ENCODE measurements around the gene NCR2. TPM values are rescaled to one million over a fixed set of nuclear protein-coding genes. Genes with fewer than 3 reads are reported as not detected.
"Not testable (repeated sequence)": the region's sequence is repeated elsewhere in the genome, so short reads cannot be mapped to it uniquely, and the experiment has no call there.

Gene NCR2, protein sequence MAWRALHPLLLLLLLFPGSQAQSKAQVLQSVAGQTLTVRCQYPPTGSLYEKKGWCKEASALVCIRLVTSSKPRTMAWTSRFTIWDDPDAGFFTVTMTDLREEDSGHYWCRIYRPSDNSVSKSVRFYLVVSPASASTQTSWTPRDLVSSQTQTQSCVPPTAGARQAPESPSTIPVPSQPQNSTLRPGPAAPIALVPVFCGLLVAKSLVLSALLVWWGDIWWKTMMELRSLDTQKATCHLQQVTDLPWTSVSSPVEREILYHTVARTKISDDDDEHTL
- polyA plus RNA-seq, result 0.42 TPM
- long read RNA-seq, donor 1, result 0 reads
- long read RNA-seq, donor 2, result 0 reads
- long read RNA-seq, donor 3, result 0 reads
- long read RNA-seq, donor 4, result 0 reads
- long read RNA-seq, donor 5, result 0 reads
- long read RNA-seq, donor 6, result 0 reads
- long read RNA-seq, donor 7, result 0 reads
- long read RNA-seq, donor 8, result 0 reads
- long read RNA-seq, donor 9, result 0 reads
- long read RNA-seq, donor 10, result 0 reads
- long read RNA-seq, donor 11, result 0 reads

DNA sequence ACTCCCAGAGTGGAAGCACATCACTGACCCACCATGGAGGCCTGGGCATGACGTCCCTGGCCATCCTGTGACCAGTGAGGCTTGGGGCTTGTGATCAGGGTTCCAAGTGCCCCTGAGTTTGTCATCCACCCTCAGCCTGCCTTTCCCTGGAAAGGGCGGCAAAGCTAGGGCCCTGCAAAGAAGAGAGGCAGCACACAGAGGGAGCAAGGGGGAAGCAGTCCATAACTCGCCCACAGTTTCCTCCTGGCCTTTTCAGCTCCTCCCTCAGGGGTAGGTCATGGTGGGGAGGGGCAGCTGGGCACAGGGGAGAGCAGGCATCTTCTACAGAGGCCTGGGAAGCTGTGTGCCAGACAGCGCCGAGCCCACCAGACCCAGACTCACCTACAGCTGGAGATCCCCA lies at the start of gene NCR2:
TSS of gene NCR2 (plus strand) at position 313 of the 400 bp plus-strand sequence. CDS start 269 bp downstream, outside the sequence.
- DNase-seq, result no peak
- WGBS (ENCODE audit: insufficient coverage, low lambda C conversion rate), result no CpG with 5 or more reads among the region's 5 CpGs
- H3K36me3 ChIP-seq (ENCODE audit: control insufficient read depth, insufficient read depth, low read length), result no peaks in the 10 kb centered on the region
- no peaks in the 10 kb centered on the region for H3K4me1 ChIP-seq (ENCODE audit: control insufficient read depth, insufficient read depth, low read length)
- no peak within 1 kb of the TSS for H3K4me3 ChIP-seq (ENCODE audit: low read length)
- no peaks in the 10 kb centered on the region for H3K9me3 ChIP-seq (ENCODE audit: control insufficient read depth, low read depth, low read length)
- peaks cover 18% of the 10 kb centered on the region for H3K27me3 ChIP-seq (ENCODE audit: control insufficient read depth, insufficient read depth, low read length)
- no peak within 1 kb of the TSS for H3K27ac ChIP-seq (ENCODE audit: low read length)

DNA sequence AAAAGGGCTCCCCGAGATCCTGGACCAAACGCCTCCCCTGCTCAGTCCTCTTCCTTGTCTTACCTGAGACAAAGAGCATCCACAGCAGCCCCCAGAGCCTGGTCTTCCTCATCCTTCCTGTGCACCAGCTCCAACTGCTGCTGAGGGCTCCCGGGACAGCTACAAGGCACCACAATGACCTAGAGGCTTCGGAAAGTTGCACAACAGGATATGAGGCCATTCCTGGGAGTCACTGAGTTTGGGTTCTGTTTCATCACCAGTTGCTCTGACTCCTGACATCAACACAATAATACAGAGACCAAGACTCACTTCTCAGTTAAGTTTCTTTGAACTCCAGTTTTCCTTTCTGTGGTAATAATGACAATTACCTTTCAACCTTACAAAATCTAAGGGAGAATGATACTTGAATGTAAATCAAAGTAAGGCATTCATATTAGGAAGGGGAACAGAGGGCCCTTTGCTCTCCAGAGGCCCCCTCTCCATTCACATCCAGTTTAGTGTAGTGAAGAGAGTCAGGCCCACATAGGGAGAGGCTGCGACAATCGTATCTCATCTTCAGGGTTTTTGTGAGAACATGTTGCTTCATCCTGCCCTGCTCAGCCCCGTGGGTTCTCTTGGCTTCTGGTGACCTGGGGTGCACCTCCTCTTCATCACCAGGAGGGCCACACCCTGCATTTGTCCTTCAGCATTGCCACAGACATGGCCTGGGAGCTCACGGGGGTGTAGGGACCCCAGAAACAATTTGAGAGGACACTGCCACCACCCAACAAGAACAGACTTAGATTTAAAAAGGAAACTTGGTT lies 48.7 kb upstream of the NCR2 start, which contains the start of gene TREM1:
TSS of gene TREM1 (minus strand) at position 139 of the 803 bp plus-strand sequence. CDS start at position 112, 27 bp downstream.
- Histone ChIP-seq H3K9me3 (ENCODE audit: control insufficient read depth, low read depth, low read length) (no peaks in the 10 kb centered on the region), H3K36me3 (ENCODE audit: control insufficient read depth, insufficient read depth, low read length) (no peaks in the 10 kb centered on the region), H3K4me1 (ENCODE audit: control insufficient read depth, insufficient read depth, low read length) (no peaks in the 10 kb centered on the region), H3K27ac (ENCODE audit: low read length) (no peak within 1 kb of the TSS), H3K4me3 (ENCODE audit: low read length) (no peak within 1 kb of the TSS), H3K27me3 (ENCODE audit: control insufficient read depth, insufficient read depth, low read length) (peaks cover 5% of the 10 kb centered on the region)
- peak in 1 of 2 donors; percentile 20 for DNase-seq
- no CpG with 5 or more reads among the region's 8 CpGs for WGBS (ENCODE audit: insufficient coverage, low lambda C conversion rate)

DNA sequence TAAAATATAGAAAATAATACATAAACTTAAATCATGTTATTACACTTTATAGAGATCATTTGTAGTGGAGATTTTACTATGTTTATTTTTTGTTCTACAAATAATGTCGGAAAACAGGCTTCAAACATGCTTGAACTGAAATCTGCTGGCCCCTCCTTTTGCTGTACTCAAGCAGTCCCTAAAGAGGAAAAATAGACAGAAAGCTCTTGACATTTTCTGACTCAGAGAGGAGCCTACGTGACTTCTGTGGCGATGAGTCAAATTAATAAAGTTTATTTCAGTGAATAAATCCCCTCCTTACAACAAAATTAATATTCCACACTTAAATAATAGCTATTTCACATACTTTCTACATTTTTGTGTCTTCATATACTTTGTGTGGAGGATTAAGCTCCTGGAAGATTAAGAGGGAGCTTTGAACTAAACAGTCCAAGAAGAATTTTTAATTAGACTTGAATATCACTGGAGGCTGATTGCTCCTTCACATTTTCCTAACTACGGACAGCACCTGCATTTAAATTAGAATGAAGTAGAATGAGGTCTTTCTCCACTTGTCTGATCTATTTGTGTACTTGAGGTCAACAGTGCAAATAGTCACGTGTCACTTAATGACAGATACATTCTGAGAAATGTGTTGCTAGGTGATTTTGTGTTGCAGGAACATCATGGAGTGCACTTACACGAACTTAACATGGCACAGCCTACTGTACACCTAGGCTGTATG lies 47.2 kb upstream of the NCR2 start:
- H3K36me3 ChIP-seq (ENCODE audit: control insufficient read depth, insufficient read depth, low read length), result no peaks in the 10 kb centered on the region
- no peak overlapping the region for H3K4me3 ChIP-seq (ENCODE audit: low read length)
- peaks cover 5% of the 10 kb centered on the region for H3K27me3 ChIP-seq (ENCODE audit: control insufficient read depth, insufficient read depth, low read length)
- no peaks in the 10 kb centered on the region for H3K9me3 ChIP-seq (ENCODE audit: control insufficient read depth, low read depth, low read length)
- 10% methylated on average over 2 of the region's 6 CpGs for WGBS (ENCODE audit: insufficient coverage, low lambda C conversion rate)
- no peaks in the 10 kb centered on the region for H3K4me1 ChIP-seq (ENCODE audit: control insufficient read depth, insufficient read depth, low read length)
- DNase-seq, result peak; percentile 52 to 87
- H3K27ac ChIP-seq (ENCODE audit: low read length), result no peak overlapping the region

DNA sequence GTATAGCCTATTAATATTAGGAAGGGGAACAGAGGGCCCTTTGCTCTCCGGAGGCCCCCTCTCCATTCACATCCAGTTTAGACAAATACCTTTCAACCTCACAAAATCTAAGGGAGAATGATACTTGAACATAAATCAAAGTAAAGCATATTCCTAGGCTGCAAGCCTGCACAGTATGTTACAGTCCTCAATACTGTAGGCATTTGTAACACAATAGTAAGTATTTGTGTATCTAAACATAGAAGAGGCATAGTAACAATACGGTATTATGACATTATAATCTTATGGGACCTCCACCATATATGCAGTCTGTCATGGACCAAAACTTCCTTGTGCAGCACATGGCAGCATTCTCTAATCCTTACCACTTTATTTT lies 46.7 kb upstream of the NCR2 start:
- WGBS (ENCODE audit: insufficient coverage, low lambda C conversion rate), result no CpG with 5 or more reads among the region's 2 CpGs
- H3K4me1 ChIP-seq (ENCODE audit: control insufficient read depth, insufficient read depth, low read length), result no peaks in the 10 kb centered on the region
- DNase-seq, result peak in 1 of 2 donors; percentile 10
- H3K4me3 ChIP-seq (ENCODE audit: low read length), result no peak overlapping the region
- peaks cover 5% of the 10 kb centered on the region for H3K27me3 ChIP-seq (ENCODE audit: control insufficient read depth, insufficient read depth, low read length)
- no peak overlapping the region for H3K27ac ChIP-seq (ENCODE audit: low read length)
- H3K36me3 ChIP-seq (ENCODE audit: control insufficient read depth, insufficient read depth, low read length), result no peaks in the 10 kb centered on the region
- H3K9me3 ChIP-seq (ENCODE audit: control insufficient read depth, low read depth, low read length), result no peaks in the 10 kb centered on the region

DNA sequence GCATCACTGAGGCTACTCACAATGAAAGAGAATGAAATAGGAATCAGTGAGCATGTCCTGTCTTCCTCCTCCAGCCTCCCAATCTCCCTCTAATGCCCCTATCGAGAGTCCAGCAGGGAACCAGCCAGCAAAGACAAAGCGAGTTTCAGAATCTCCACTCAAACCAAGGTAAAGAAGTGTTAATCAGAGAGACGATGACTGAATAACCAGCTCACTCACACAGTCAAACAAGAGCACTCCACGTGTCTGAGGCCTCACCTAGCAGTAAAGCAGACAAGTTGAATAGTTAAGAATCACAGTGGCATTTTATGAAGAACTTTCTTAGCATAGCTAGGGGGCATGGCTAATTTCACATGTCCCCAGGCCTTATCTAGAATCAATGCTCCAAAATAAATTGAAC lies 45.6 kb upstream of the NCR2 start:
- WGBS (ENCODE audit: insufficient coverage, low lambda C conversion rate), result no CpG with 5 or more reads among the region's 4 CpGs

DNA sequence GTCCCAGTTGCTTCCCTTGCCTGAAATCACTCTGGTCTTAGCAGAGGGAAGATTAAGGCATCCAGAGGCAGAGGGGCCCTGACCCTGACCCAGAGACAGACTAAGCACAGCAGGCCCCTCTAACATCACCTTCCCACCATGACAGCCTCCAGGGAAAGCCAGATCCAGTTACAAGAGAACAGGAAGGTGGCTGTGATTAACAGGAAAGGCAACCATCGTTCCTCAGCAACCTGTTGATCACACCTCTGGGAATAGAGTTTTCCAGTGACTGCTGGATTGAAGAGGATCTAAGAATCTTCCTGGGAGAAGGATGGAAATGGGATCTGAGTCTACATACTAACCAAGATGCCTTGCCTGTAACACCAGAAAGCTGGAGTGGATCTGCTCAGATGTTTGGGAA lies 43.7 kb upstream of the NCR2 start:
- no peak for DNase-seq
- no peaks in the 10 kb centered on the region for H3K36me3 ChIP-seq (ENCODE audit: control insufficient read depth, insufficient read depth, low read length)
- no peaks in the 10 kb centered on the region for H3K27me3 ChIP-seq (ENCODE audit: control insufficient read depth, insufficient read depth, low read length)
- no peak overlapping the region for H3K4me3 ChIP-seq (ENCODE audit: low read length)
- H3K4me1 ChIP-seq (ENCODE audit: control insufficient read depth, insufficient read depth, low read length), result no peaks in the 10 kb centered on the region
- H3K9me3 ChIP-seq (ENCODE audit: control insufficient read depth, low read depth, low read length), result peaks cover under 1% of the 10 kb centered on the region
- no peak overlapping the region for H3K27ac ChIP-seq (ENCODE audit: low read length)
- WGBS (ENCODE audit: insufficient coverage, low lambda C conversion rate), result no CpG with 5 or more reads among the region's 1 CpG

More for the DNA sequence above, 45.6 kb upstream of the NCR2 start:
- no peaks in the 10 kb centered on the region for H3K36me3 ChIP-seq (ENCODE audit: control insufficient read depth, insufficient read depth, low read length)
- no peaks in the 10 kb centered on the region for H3K9me3 ChIP-seq (ENCODE audit: control insufficient read depth, low read depth, low read length)
- H3K27me3 ChIP-seq (ENCODE audit: control insufficient read depth, insufficient read depth, low read length), result peaks cover 2% of the 10 kb centered on the region
- no peak for DNase-seq
- no peak overlapping the region for H3K4me3 ChIP-seq (ENCODE audit: low read length)
- no peaks in the 10 kb centered on the region for H3K4me1 ChIP-seq (ENCODE audit: control insufficient read depth, insufficient read depth, low read length)
- no peak overlapping the region for H3K27ac ChIP-seq (ENCODE audit: low read length)

DNA sequence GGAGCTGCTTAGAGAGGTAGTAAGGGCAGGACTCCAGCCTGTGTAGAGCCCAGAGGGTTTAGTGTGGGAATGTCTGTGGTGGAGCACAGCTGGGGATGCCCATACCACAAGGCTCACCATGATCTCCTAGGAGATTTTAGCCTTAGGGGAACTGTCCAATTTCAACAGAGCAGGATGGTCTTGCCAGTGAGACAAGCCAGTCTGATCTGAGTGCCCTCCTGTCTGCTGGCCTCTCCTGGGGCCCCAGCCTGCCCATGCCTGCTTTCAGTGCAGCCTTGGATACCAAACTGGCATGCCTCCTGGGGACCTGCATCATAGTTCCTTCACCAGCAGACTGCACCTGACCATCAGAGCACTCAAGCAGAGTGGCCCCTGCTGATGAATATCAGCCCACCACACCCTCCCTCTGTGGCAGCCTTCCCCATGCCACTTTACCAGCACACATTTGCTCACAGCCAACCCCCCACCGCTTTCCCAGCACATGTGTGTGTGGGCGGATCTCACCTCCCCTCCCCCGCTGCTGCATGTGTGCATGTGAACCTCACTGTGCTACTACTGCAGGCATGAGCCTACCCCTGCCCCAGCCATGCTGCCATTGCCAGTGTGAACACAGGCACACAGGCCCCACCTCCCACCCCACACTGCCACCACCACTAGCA lies 41.1 kb upstream of the NCR2 start:
- H3K4me1 ChIP-seq (ENCODE audit: control insufficient read depth, insufficient read depth, low read length), result no peaks in the 10 kb centered on the region
- DNase-seq, result no peak
- H3K9me3 ChIP-seq (ENCODE audit: control insufficient read depth, low read depth, low read length), result peaks cover 2% of the 10 kb centered on the region
- H3K4me3 ChIP-seq (ENCODE audit: low read length), result no peak overlapping the region
- H3K27ac ChIP-seq (ENCODE audit: low read length), result no peak overlapping the region
- H3K27me3 ChIP-seq (ENCODE audit: control insufficient read depth, insufficient read depth, low read length), result no peaks in the 10 kb centered on the region
- WGBS (ENCODE audit: insufficient coverage, low lambda C conversion rate), result no CpG with 5 or more reads among the region's 3 CpGs
- no peaks in the 10 kb centered on the region for H3K36me3 ChIP-seq (ENCODE audit: control insufficient read depth, insufficient read depth, low read length)

DNA sequence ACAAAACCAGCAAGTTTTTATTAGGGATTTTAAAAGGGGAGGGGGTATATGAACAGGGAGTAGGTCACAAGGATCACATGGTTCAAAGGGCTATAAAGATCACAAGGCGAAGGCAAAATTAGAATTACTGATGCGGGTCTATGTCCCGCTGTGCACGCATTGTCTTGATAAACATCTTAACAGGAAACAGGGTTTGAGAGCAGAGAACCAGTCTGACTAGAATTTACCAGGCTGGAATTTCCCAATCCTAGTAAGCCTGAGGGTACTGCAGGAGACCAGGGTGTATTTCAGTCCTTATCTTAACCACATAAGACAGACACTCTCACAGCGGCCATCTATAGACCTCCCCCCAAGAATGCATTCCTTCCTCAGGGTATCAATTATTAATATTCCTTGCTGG lies 38.2 kb upstream of the NCR2 start:
- not testable (repeated sequence) for H3K4me1 ChIP-seq (ENCODE audit: control insufficient read depth, insufficient read depth, low read length); H3K27me3 ChIP-seq (ENCODE audit: control insufficient read depth, insufficient read depth, low read length); H3K36me3 ChIP-seq (ENCODE audit: control insufficient read depth, insufficient read depth, low read length); H3K4me3 ChIP-seq (ENCODE audit: low read length); H3K9me3 ChIP-seq (ENCODE audit: control insufficient read depth, low read depth, low read length); DNase-seq; H3K27ac ChIP-seq (ENCODE audit: low read length)
- WGBS (ENCODE audit: insufficient coverage, low lambda C conversion rate), result no CpG with 5 or more reads among the region's 5 CpGs

DNA sequence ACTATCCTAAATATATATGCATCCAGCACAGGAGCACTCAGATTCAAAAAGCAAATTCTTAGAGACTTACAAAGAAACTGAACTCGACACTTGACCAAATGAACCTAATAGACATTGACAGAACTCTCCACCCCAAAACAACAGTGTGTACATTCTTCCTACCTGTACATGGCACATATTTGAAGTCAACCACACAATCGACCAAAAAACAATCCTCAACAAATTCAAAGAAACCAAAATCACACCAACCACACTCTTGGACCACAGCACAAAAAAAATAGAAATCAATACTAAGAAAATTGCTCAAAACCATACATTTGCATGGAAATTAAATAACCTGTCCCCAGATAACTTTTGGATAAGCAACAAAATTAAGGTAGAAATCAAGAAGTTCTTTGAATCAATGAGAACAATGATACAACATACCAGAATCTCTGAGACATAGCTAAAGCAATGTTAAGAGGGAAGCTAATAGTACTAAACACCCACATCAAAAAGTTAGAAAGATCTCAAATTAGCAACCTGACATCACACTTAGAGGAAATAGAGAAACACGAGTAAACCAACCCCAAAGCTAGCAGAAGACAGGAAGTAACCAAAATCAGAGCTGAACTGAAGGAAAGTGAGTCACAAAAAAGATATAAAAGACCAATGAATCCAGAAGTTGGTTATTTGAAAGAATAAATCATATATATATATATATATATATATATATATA lies 36.5 kb upstream of the NCR2 start:
- H3K9me3 ChIP-seq (ENCODE audit: control insufficient read depth, low read depth, low read length), result peaks cover 2% of the 10 kb centered on the region
- no peak overlapping the region for H3K4me3 ChIP-seq (ENCODE audit: low read length)
- 14% methylated on average over 1 of the region's 3 CpGs for WGBS (ENCODE audit: insufficient coverage, low lambda C conversion rate)
- no peaks in the 10 kb centered on the region for H3K4me1 ChIP-seq (ENCODE audit: control insufficient read depth, insufficient read depth, low read length)
- H3K27me3 ChIP-seq (ENCODE audit: control insufficient read depth, insufficient read depth, low read length), result peaks cover 2% of the 10 kb centered on the region
- no peaks in the 10 kb centered on the region for H3K36me3 ChIP-seq (ENCODE audit: control insufficient read depth, insufficient read depth, low read length)
- no peak overlapping the region for H3K27ac ChIP-seq (ENCODE audit: low read length)
- no peak for DNase-seq
